ENCODE results near the gene SLC2A4.

GRCh38 chr17:7328009-7328408 is 46.5 kb downstream of the SLC2A4 start:
- TF ChIP-seq, protein P1, sequence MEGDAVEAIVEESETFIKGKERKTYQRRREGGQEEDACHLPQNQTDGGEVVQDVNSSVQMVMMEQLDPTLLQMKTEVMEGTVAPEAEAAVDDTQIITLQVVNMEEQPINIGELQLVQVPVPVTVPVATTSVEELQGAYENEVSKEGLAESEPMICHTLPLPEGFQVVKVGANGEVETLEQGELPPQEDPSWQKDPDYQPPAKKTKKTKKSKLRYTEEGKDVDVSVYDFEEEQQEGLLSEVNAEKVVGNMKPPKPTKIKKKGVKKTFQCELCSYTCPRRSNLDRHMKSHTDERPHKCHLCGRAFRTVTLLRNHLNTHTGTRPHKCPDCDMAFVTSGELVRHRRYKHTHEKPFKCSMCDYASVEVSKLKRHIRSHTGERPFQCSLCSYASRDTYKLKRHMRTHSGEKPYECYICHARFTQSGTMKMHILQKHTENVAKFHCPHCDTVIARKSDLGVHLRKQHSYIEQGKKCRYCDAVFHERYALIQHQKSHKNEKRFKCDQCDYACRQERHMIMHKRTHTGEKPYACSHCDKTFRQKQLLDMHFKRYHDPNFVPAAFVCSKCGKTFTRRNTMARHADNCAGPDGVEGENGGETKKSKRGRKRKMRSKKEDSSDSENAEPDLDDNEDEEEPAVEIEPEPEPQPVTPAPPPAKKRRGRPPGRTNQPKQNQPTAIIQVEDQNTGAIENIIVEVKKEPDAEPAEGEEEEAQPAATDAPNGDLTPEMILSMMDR (IDR thresholded peaks at IDR 0.05), result no peak
- no peak for TF ChIP-seq POLR2A (IDR thresholded peaks at IDR 0.05)
